ENCODE data around the gene TMEM132A. TPM values are rescaled to one million over a fixed set of nuclear protein-coding genes. Genes with fewer than 3 reads are reported as not detected.

Gene TMEM132A
- polyA plus RNA-seq, 4 donors: 41.3 to 109 (median 88.1) TPM

DNA sequence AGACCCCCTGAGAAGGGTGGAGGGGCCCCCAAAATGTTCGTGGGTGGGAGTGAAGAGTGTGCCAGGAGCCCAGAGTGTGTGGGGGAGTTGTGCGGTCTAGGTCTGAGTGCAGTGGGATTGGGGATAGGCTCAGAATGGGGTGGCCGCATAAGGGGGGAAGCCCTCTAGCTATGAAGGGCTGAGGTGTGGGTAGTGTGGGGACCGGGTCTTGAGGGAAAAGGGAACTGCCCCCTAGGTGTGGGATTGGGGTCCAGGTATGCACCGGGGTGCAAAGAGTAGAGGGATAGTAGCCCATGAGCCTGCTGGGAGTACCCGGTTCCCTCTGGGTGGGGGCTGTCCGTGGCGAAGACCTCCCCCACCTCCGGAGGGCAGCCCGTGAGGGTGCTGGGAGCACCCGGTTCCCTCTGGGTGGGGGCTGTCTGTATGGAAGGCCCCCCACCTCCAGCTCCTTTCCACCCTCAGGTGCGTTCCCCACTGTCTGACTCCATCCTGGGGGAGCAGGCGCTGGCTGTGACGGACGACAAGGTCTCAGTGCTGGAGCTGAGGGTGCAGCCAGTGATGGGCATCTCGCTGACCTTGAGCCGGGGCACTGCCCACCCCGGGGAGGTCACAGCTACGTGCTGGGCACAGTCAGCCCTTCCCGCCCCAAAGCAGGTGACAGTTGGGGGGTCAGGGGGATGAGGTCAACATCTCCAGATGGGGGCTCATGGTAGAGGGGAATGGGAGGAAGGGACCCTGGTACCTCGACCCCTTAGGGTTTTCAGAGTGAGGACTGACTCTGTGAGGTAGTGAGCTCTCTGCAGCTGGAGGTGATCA lies 10.7 kb downstream of the TMEM132A start:
- DNase-seq (ENCODE audit: low read depth in 4 of 4, low spot score in 2 of 4): no peak

DNA sequence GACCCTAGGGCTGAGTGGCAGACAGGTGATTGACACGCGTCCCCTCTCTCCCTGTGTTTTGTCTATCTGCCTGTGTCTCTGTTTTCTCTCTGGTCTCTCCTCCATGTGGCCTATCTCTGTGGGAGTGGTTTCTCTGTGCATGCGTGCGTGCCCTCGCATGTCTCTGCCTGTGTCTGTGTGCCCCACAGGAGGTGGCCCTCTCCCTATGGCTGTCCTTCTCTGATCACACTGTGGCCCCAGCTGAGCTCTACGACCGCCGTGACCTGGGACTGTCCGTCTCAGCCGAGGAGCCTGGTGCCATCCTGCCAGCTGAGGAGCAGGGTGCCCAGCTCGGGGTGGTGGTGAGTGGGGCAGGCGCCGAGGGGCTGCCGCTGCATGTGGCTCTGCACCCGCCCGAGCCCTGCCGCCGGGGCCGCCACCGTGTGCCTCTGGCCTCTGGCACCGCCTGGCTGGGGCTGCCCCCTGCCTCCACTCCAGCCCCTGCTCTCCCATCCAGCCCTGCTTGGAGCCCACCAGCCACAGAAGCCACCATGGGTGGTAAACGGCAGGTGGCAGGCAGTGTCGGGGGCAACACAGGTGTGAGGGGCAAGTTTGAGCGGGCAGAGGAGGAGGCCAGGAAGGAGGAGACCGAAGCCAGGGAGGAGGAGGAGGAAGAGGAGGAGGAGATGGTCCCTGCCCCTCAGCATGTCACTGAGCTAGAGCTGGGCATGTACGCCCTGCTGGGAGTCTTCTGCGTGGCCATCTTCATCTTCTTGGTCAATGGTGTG lies 11.6 kb downstream of the TMEM132A start:
- DNase-seq (ENCODE audit: low read depth in 4 of 4, low spot score in 2 of 4): no peak

DNA sequence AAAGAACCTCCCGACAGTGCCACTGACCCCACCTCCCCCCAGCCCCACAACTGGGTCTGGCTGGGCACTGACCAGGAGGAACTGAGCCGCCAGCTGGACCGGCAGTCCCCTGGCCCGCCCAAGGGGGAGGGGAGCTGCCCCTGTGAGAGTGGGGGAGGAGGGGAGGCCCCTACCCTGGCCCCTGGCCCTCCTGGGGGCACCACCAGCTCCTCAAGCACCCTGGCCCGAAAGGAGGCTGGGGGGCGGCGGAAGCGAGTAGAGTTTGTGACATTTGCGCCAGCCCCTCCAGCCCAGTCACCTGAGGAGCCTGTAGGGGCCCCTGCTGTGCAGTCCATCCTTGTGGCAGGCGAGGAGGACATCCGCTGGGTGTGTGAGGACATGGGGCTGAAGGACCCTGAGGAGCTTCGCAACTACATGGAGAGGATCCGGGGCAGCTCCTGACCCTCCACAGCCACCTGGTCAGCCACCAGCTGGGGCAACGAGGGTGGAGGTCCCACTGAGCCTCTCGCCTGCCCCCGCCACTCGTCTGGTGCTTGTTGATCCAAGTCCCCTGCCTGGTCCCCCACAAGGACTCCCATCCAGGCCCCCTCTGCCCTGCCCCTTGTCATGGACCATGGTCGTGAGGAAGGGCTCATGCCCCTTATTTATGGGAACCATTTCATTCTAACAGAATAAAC lies 12.3 kb downstream of the TMEM132A start:
- DNase-seq (ENCODE audit: low read depth in 4 of 4, low spot score in 2 of 4): no peak

DNA sequence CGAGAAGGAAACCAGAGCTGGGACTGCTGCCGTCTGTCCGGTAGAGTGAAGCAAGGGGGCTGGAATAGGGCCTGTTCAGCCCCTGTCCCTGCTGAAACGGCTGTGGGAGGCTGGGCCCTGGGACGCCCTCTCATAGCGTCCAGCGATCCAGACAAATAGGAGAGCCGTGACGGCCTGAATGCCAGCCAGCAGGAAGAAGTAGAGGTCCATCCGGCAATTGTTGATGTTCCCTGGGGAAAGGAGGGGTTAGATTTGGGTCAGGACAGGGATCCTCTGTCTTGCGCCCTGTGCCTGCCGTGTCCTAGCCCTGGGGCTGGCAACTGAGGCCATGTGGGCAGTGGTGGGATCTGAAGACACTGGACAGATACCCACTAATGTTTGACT lies 12.9 kb downstream of the TMEM132A start:
- no peak for DNase-seq (ENCODE audit: low read depth in 4 of 4, low spot score in 2 of 4)

DNA sequence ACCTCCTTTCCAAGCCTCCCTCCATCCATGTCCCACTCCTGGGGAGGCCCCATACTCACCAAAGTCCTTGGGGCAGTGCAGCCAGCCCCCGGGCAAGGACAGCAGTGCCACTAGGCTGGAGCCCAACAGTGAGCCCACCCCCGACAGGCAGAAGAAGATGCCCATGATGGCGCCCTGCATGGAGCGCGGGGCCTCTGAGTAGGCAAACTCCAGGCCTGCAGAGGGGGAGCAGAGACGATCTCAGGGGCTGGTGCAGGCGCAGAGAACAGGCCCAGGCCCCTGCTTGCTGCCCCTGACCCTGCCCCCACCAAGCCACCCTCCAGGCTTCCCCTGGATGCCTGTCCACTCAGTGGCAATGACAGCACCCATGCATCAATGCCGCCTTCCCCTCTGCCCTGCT lies 13.6 kb downstream of the TMEM132A start:
- DNase-seq (ENCODE audit: low read depth in 4 of 4, low spot score in 2 of 4): no peak

DNA sequence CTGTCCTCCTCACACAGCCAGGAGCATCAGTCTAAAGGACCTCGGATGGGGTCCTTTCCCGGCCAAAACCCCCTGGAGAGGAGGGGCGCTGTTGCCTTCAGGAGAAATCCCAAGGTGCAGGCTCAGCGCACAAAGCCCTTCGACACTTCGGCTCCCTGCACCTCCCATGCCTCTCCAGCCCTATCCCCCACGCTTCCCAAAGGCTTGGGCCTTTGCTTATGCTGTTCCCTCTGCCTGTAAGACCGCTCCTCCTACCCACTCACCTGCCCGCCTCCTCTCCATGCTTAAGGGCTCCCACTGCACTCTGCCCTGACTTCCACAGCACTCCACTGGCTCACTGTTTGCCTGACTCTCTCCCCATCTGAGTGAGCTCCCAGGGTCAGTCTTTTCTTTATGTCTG lies 14.2 kb downstream of the TMEM132A start:
- no peak for DNase-seq (ENCODE audit: low read depth in 4 of 4, low spot score in 2 of 4)

DNA sequence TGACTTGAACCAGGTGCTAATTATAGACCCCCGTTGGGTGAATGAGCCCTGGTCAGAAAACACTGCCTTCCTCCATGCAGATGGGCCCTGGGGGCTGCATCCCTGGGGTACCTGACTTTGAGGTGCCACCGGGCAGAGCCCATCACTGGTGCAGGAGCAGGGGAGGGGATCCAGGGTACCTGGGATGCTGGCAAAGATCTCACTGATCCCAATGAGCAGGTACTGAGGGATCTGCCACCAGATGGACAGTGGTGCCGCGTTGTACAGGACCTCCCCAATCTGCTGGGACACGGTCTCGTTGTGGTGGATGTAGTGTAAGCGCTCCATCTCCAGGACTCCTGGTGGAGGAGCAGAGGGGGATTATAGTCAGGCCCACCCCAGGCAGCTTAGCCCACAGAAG lies 15.0 kb downstream of the TMEM132A start:
- DNase-seq (ENCODE audit: low read depth in 4 of 4, low spot score in 2 of 4): no peak

DNA sequence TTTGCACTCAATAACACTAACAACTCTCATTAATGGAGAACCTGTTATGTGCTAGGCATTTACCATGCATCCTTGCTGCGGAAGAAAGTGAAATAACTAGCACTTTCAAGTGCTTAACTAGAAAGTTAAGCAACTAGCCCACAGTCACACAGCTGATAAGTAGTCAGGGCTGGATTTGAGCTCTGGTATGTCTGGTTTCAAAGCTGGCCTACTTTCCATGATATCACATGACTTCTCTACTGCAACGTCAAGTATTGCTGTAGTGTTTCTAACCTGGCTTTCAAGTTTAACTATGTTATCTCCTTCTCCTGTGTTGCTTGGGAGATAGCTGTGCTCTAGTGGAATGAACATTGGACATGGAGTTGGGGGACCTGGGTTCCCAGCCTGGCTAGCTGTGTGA lies 15.6 kb downstream of the TMEM132A start:
- no peak for DNase-seq (ENCODE audit: low read depth in 4 of 4, low spot score in 2 of 4)

DNA sequence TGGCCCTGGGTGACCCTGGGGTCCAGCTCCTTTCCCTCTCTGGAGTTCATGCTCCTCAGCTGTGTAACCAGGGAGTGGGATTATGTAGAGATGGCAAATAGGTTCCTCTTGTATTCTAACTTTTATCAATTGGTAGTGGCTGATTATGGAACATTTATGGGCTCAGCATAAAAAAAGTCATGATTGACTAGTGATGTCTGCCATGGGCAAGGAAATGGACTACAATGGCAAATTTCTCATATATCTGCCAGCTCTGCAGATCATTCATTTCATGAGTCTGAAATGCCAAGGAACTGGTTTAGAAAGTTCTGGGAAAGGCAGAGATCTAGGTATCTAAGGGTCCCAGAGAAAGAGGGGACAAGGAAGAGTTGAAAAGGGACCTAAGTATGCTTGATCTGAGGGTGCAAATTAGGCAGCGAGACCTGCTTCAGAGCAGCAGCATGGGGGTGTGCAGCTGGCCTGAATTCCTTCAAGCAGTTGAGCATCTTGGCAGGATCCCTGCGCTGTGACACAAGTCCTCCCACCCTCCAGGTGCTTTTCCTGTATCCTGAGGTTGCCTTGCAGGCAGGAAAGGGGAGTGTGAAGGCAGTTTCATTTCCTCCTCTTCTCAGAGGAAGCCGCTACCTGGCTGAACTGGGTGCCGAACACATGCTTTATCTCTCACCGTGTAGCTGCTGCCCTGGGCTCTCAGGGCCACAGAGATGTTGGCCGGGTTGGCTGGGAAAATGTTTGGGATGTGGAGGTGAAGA lies 17.3 kb downstream of the TMEM132A start:
- DNase-seq (ENCODE audit: low read depth in 4 of 4, low spot score in 2 of 4): no peak

DNA sequence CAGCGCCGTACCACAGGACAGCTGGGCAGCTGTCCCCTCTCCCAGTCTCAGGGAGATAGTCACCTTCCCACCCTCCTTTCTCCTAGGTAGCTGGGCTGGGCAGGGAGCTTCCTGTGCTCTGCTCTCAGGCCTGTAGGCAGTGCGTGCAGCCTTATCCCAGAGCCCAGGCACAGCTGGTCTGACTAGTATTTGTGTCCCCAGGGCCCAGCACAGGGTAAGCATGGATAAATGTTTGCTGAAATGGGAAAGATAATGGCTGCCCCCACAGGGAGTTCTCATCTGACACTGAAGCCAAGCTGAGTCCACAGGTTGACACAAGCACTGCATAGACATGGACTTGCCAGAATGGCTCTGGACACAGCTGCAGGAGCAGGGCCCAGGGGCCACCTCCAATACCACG lies 18.0 kb downstream of the TMEM132A start:
- DNase-seq (ENCODE audit: low read depth in 4 of 4, low spot score in 2 of 4): no peak

DNA sequence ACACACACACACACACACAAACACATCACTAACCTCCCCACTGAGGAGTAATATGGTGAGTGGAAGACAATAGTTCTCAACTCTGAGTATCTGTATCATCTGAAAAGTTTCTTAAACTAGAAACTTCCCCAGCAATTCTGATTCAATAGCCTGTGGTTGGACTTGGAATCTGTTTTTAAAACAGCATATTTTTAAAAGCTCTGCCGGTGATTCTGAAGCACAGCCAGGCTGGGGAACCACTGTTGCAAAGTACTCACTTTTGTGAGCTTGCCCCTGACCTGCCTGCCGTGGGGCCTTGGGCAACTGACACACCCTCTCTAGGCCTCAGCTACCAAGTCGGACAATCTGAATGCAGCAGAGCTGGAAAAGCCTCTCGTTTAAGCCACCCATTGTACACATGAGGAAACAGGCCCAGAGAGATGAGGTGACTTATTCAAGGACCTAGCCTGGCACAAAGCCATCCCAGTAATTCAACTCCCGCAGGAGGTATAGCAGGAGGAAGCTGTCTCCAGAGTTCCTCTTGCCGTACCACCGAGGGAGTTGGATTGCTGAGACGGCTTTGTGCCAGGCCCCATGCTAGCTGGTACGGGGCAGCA lies 18.8 kb downstream of the TMEM132A start:
- DNase-seq (ENCODE audit: low read depth in 4 of 4, low spot score in 2 of 4): peak in 1 of 4 donors; percentile 28

DNA sequence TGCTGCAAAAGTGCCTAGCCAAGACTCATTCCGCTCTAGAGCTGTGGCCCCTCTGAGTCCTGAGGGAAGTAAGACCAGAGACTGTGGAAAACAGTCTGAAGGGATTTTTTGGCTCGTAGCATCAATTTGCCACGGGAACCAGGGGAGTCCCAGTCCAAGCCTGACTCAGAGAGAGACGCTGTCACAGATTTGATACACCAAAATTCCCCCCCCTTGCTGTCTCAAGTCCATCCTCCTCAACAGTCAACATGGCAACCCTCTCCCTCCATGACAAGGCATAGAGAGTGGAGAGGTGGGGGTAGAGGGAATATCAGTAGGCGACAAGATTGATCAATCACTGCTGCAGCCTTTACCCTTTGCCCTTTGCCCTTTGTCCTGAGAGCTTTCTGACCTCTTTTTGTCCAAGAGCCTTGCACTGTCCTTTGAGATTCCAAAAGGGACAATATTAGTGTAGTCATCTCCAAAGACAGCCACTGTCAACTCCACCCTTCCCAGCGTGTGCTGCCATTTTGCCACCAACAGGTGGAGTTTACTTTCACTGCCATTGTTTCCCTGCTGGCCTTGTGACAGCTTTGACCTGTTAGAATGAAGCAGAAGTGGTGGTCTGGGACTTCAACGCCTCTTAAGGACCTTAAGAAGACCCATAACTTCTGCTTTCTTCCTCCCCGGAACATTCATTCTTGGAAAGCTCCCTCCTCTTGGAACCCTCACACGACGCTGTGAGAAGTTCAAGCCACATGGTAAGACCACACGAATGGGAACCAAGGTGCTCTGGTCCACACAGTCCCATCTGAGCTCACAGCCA lies 20.4 kb downstream of the TMEM132A start:
- no peak for DNase-seq (ENCODE audit: low read depth in 4 of 4, low spot score in 2 of 4)

DNA sequence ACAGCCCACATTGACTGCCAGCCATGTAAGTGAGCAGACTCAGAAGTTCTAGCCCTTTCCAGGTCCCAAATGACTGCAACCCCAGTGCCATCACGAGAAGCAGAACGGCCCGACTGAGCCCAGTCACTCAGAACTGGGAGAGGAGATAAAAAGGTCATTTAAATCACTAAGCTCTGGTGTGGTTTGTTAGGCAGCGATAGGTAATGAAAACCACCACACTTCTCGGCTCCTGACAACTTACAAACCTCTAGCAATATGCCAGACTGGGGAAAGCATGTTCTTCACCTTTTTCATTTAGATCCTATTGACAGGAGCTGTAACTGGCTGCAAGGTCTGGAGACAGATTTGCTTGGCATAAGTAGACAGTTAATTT lies 21.0 kb downstream of the TMEM132A start:
- DNase-seq (ENCODE audit: low read depth in 4 of 4, low spot score in 2 of 4): no peak

DNA sequence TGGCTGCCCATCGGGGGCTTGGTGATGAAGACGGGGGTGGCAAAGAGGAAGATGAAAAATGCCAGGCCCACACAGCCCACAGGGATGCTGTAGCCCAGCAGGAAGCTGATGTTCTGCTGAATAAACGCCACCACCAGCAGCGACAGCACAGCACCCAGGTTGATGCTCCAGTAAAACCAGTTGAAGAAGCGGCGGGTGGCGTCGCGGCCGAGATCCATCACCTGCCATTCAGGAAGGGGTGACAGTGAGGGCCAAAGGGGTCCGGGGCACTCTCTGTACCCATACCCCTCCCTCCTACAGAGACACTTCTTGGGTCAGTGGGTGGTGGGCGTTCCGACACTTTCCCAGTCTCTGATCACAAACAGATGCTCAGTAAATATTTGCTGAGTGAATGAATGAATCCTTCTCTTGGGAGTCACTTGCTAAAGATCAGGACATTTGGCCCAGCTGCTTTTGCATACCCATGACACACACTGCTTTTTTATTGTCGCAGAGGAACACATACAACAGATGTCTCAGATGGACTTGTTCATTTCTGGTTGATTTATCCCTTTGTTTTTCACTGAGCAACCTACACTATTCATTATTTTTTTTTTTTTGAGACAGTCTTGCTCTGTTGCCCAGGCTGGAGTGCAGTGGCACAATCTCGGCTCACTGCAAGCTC lies 22.5 kb downstream of the TMEM132A start:
- DNase-seq (ENCODE audit: low read depth in 4 of 4, low spot score in 2 of 4): no peak

DNA sequence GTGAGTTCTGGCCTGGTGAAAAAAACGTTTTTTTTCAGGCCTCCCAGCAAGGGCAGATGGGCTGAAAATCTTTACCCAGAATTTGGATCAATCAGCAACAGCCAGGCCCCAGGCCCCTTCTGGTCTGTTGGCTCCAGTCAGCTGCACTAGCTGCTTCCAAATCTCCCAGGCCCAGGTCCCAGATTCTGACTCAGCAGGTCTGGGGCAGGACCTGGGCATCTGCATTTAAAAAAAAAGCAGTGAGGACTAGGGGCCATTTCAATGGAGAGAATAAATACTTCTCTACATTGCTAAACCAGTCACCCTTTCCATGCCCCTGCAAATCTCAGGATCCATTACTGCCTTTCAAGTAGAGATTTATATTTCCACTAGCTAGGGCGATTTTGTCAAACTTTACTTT lies 23.4 kb downstream of the TMEM132A start:
- DNase-seq (ENCODE audit: low read depth in 4 of 4, low spot score in 2 of 4): no peak

DNA sequence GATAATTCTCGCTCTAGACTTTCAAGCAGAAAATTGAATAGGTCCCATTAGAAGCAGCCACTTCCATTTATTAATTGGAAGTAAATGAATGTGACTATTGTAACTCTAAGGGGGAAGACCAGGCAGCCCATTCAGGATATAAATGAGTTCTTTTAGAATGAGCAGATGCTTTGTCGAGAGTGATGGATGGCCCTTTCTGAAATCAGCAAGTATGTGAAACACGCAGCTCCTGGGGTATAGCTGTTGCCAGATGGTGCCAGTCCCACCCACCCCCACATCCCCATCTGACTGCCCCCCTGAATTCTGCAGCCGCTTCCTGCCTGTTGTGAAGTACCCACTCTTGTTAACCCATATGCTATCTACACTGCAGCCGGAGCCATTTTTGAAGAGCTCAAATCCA lies 24.0 kb downstream of the TMEM132A start:
- no peak for DNase-seq (ENCODE audit: low read depth in 4 of 4, low spot score in 2 of 4)

DNA sequence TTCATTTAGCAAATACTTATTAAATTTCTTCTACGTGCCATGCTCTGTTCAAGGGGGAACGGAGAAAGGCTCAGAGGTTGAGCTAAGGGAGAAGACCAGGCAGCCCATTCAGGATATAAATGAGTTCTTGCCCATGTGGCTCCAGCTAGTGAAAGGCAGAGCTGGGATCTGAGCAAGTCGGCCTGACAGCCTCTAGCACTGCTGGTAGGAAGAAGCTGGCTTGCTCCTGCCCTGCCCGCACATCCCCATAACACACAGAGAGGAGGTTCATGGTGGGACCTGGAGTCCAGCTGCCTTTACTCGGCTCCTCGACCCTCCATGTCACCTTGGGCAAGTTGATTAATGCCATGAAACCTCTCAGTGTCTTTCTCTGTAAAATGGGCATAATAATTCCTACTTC lies 25.8 kb downstream of the TMEM132A start:
- DNase-seq (ENCODE audit: low read depth in 4 of 4, low spot score in 2 of 4): no peak

DNA sequence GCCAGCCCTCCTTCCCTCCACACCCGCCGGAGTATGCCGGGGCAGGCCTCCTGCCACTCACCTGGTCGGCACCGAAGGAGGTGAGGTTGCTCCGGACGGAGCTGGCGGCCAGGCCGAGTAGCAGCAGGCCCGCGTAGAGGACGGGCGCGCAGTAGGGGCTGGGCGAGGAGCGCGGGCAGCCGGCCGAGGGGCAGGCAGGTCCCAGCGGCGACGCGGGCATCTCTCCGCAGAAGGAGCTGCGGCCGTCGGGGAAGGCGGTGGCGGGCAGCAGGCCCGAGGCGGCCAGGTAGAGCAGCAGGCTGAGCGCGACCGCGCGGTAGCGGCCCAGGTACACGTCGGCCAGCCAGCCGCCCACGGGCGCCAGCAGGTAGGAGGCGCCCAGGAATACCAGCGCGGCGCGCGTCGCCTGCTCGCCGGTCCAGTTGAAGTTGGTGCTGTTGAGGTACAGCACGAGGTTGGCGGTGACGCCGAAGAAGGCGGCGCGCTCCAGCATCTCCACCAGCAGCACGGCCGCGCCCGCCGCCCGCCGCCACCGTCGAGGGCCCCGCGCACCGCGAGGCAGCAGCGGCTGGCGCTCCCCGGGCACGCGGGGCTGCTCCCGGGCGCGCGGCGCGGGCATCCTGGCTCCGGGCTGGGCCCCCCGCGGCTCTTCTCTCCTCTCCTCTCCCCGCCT lies 26.8 kb downstream of the TMEM132A start:
- DNase-seq (ENCODE audit: low read depth in 4 of 4, low spot score in 2 of 4): no peak

DNA sequence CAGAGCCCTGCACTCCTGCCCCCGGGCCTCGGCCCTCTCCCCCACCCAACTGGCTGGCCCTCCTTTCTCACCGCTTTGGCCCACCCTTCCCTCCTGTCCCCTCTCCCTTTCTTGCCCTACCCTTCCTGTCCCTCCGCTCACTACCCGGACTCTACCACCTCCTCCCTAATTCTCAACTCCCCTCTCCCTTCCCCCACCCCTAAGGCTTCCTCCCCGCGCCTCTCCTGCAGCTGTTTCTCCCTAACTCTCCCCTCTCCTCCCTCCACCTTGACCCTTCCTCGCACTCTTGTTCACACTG lies 27.3 kb downstream of the TMEM132A start:
- no peak for DNase-seq (ENCODE audit: low read depth in 4 of 4, low spot score in 2 of 4)
